Measurements from ENCODE around the gene ITGAE.
A peak's percentile ranks its signal among the peaks of the same experiment; 100 is the strongest.
"Not testable (repeated sequence)": the region's sequence is repeated elsewhere in the genome, so short reads cannot be mapped to it uniquely, and the experiment has no call there.

The ITGAE gene

GRCh38 chr17:3723556-3724377, 77.2 kb downstream of the ITGAE start, which contains the start of gene HASPIN:
Gene HASPIN (plus strand): TSS chr17:3723903. CDS start chr17:3723936, 33 bp downstream.
- DNase-seq = peak; percentile 59 to 66

GRCh38 chr17:3723188-3723555, 77.8 kb downstream of the ITGAE start:
- DNase-seq = no peak

- DNase-seq = no peak
These were observed 78.3 kb downstream of the ITGAE start for GRCh38 chr17:3722716-3723115.

- DNase-seq = no peak
These were observed 81.7 kb downstream of the ITGAE start for GRCh38 chr17:3719265-3719664.

- DNase-seq = no peak
These were observed 82.8 kb downstream of the ITGAE start for GRCh38 chr17:3718201-3718600.

- DNase-seq = no peak
These were observed 85.7 kb downstream of the ITGAE start for GRCh38 chr17:3715296-3715695.

- no peak for DNase-seq
These were observed 88.1 kb downstream of the ITGAE start for GRCh38 chr17:3712811-3713463.

GRCh38 chr17:3710951-3711383, 90.0 kb downstream of the ITGAE start:
- DNase-seq = peak; percentile 46 to 66

GRCh38 chr17:3708366-3708765, 92.6 kb downstream of the ITGAE start:
- no peak for DNase-seq

GRCh38 chr17:3705718-3705984, 95.3 kb downstream of the ITGAE start:
- DNase-seq = not testable (repeated sequence)

- no peak for DNase-seq
These were observed 95.9 kb downstream of the ITGAE start for GRCh38 chr17:3704931-3705717.

- DNase-seq = not testable (repeated sequence)
These were observed 98.9 kb downstream of the ITGAE start for GRCh38 chr17:3702041-3702539.

GRCh38 chr17:3699951-3700350, 101.0 kb downstream of the ITGAE start:
- DNase-seq = no peak

- no peak for DNase-seq
These were observed 102.8 kb downstream of the ITGAE start for GRCh38 chr17:3698139-3698538.

- no peak for DNase-seq
These were observed 103.9 kb downstream of the ITGAE start for GRCh38 chr17:3697103-3697476.

- DNase-seq = peak; percentile 3 to 4
These were observed 105.1 kb downstream of the ITGAE start, which contains the start of gene P2RX5 for GRCh38 chr17:3695723-3696411. Gene P2RX5 (minus strand): TSS chr17:3696155. CDS start chr17:3696005, 150 bp downstream.

GRCh38 chr17:3695129-3695722, 105.8 kb downstream of the ITGAE start:
- DNase-seq = no peak

- no peak for DNase-seq
These were observed 107.2 kb downstream of the ITGAE start for GRCh38 chr17:3693829-3694231.

- DNase-seq = no peak
These were observed 107.8 kb downstream of the ITGAE start for GRCh38 chr17:3693141-3693540.

GRCh38 chr17:3692346-3692745, 108.6 kb downstream of the ITGAE start:
- DNase-seq = no peak

GRCh38 chr17:3691617-3692067, 109.3 kb downstream of the ITGAE start:
- no peak for DNase-seq

- no peak for DNase-seq
These were observed 110.8 kb downstream of the ITGAE start for GRCh38 chr17:3690094-3690715.

Measured in AML-193 (cell line).